Suprapubic skin (tissue), 4 donors: Measurements from ENCODE around the gene PACS2. TPM values are rescaled to one million over a fixed set of nuclear protein-coding genes. Genes with fewer than 3 reads are reported as not detected.

ENCODE experiments used
- DNase-seq, 2 donors: peaks; one replicate each; pipeline ENCODE4 v3.0.0-alpha.2; 2019; ENCODE audit warnings: low spot score in 2 of 2
- H3K27ac ChIP-seq: fragments of 200-600 bp; sonication (generic); one replicate; pipeline ENCODE4 v1.5.1; 2019
- H3K27me3 ChIP-seq: fragments of 200-600 bp; sonication (generic); one replicate; pipeline ENCODE4 v1.5.1; 2019
- H3K36me3 ChIP-seq: fragments of 200-600 bp; sonication (generic); one replicate; pipeline ENCODE4 v1.5.1; 2019
- H3K4me1 ChIP-seq: fragments of 200-600 bp; sonication (generic); one replicate; pipeline ENCODE4 v1.5.1; 2019
- H3K4me3 ChIP-seq: fragments of 200-600 bp; sonication (generic); one replicate; pipeline ENCODE4 v1.5.1; 2019; ENCODE audit warnings: mild to moderate bottlenecking
- H3K9me3 ChIP-seq: fragments of 200-600 bp; sonication (generic); one replicate; pipeline ENCODE4 v1.5.1; 2019
- CTCF ChIP-seq, 2 donors: fragments of 200-600 bp in 1 of 2; fragments of 450-650 bp in 1 of 2; sonication (generic) in 1 of 2; IDR thresholded peaks; one replicate each; pipeline ENCODE4 v1.5.1; 2016 to 2019; ENCODE audit warnings: antibody characterized with exemption in 2 of 2, mild to moderate bottlenecking in 1 of 2, moderate library complexity in 1 of 2
- EP300 ChIP-seq: sonication (generic); formaldehyde crosslinking; IDR thresholded peaks from one replicate; pipeline ENCODE4 v1.6.1; 2017; ENCODE audit warnings: antibody characterized with exemption
- POLR2A ChIP-seq, 2 donors: fragments of 450-650 bp; IDR thresholded peaks; one replicate each; pipeline ENCODE4 v1.6.1; 2017; ENCODE audit warnings: antibody characterized with exemption in 2 of 2, mild to moderate bottlenecking in 2 of 2, moderate library complexity in 2 of 2
- POLR2AphosphoS5 ChIP-seq, 3 donors: sonication (generic); formaldehyde crosslinking; IDR thresholded peaks; one replicate each; pipeline ENCODE4 v1.6.1; 2017; ENCODE audit warnings: antibody characterized with exemption in 3 of 3
- WGBS: methylation state at CpG from one replicate; pipeline ENCODE4 v1.1.5; 2018; 5-methylcytosine and 5-hydroxymethylcytosine counted together
- total RNA-seq, 4 donors: library from RNA; depleted of rRNA; stranded (reverse); fragments of >200 nt; gene quantifications; one replicate each; pipeline ENCODE4 v1.1.0, GENCODE V29; 2016

Gene PACS2
- total RNA-seq, 4 donors from 2014 or later = 41.9 to 100 (median 66.6) TPM

GRCh38 chr14:105425823-105426247, 111.3 kb downstream of the PACS2 start:
- TF ChIP-seq CTCF (IDR thresholded peaks at IDR 0.05) (no peak), POLR2A (IDR thresholded peaks at IDR 0.05) (no peak), EP300 (no peak), POLR2AphosphoS5 (IDR thresholded peaks at IDR 0.05) (no peak)

DNA sequence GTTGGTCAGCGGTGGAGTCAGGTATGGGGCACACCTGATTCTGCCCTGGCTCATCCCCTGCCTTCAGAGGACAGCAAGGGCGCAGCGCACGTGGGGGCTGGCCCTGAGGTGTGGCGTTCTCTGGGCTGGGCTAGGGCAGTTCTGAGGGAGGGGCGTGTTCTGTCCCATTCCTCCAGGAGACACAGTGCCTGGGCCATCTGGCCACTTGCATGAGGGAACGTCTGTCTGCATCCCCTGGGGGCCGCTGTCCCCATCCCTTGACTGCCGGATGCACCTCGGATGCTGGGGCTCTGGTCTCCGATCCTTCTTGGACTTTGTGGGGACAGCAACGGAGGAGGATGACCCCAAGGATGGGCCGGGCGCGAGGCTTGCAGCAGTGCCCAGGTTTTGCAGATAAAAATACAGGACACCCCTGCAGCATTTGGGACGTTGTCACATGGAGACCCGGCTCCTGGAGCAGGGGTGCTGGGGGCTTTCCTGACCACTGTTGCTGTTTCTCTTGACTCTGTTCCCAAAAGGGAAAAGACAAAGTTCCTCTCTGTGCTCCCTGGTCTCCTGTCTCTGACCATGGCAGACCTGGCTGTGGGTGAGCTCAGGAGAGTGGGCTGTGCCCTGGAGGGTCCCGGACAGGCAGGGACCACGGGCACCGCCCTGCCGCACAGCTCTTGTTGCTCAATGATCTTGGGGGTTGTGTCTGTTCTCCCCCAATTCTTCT, 112.0 kb downstream of the PACS2 start:
- H3K4me1 ChIP-seq = peaks cover 14% of the 10 kb centered on the region
- TF ChIP-seq EP300 (no peak), POLR2A (IDR thresholded peaks at IDR 0.05) (no peak), POLR2AphosphoS5 (IDR thresholded peaks at IDR 0.05) (no peak), CTCF (IDR thresholded peaks at IDR 0.05) (no peak)
- 91% methylated on average over 17 of the region's 21 CpGs for WGBS
- no peak for DNase-seq
- no peak overlapping the region for H3K27ac ChIP-seq
- no peak overlapping the region for H3K4me3 ChIP-seq
- no peaks in the 10 kb centered on the region for H3K9me3 ChIP-seq
- peaks cover 15% of the 10 kb centered on the region for H3K36me3 ChIP-seq
- H3K27me3 ChIP-seq = no peaks in the 10 kb centered on the region

More at GRCh38 chr14:105425823-105426247, 111.3 kb downstream of the PACS2 start:
- WGBS = 94% methylated on average over 7 of the region's 23 CpGs
- H3K27me3 ChIP-seq = no peaks in the 10 kb centered on the region
- H3K9me3 ChIP-seq = no peaks in the 10 kb centered on the region
- H3K36me3 ChIP-seq = peaks cover 15% of the 10 kb centered on the region
- H3K27ac ChIP-seq = no peak overlapping the region
- H3K4me3 ChIP-seq = no peak overlapping the region
- DNase-seq = no peak
- H3K4me1 ChIP-seq = peaks cover 21% of the 10 kb centered on the region

DNA sequence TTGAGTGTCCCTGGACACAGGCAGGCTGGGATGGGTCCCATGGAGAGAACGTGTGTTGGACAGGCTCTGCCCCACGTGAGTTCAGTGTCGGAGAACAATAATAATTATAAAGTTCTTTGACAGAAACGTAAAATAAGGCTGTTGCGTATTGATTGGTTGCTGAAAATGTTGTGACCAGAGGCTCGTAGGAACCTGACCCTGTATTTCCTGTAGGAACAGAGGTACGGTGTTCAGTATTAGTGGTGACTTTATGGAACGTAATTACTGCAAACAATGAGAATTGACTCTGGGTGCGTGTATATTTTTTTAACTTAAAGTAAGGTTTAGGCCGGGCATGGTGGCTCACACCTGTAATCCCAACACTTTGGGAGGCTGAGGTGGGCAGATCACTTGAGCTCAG, 112.9 kb downstream of the PACS2 start:
- TF ChIP-seq POLR2AphosphoS5 (IDR thresholded peaks at IDR 0.05) (no peak), POLR2A (IDR thresholded peaks at IDR 0.05) (no peak), EP300 (no peak)
- H3K4me3 ChIP-seq = no peak overlapping the region
- H3K9me3 ChIP-seq = no peaks in the 10 kb centered on the region
- no peak for DNase-seq
- H3K27ac ChIP-seq = no peak overlapping the region
- peaks cover 15% of the 10 kb centered on the region for H3K36me3 ChIP-seq
- 98% methylated on average over 10 of the region's 10 CpGs for WGBS
- peaks cover 5% of the 10 kb centered on the region for H3K4me1 ChIP-seq
- H3K27me3 ChIP-seq = no peaks in the 10 kb centered on the region

DNA sequence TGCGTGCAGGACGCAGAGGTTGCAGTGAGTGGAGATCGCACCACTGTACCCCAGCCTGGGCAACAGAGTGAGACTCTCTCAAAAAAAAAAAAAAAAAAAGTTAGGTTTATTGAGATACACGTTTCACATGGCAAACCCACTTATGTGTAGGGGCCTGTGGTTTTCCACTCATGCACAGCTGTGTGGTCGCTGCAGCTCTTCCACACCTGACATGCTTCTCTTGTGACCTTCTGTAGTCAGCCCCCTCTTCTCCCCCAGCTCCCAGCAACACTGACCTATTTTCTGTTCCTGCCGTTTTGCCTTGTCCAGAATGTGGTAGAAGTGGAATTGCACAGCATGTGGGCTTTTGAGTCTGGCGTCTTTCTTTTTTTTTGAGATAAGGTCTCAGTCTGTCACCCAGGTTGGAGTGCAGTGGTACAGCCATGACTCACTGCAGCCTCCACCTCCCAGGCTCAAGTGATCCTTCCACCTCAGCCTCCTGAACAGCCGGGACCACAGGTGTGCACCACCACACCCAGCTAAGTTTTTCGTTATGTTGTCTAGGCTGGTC, 113.5 kb downstream of the PACS2 start:
- 88% methylated on average over 9 of the region's 9 CpGs for WGBS
- H3K4me1 ChIP-seq = no peaks in the 10 kb centered on the region
- H3K4me3 ChIP-seq = no peak overlapping the region
- H3K27ac ChIP-seq = no peak overlapping the region
- H3K36me3 ChIP-seq = peaks cover 15% of the 10 kb centered on the region
- TF ChIP-seq POLR2AphosphoS5 (IDR thresholded peaks at IDR 0.05) (no peak), POLR2A (IDR thresholded peaks at IDR 0.05) (no peak), CTCF (IDR thresholded peaks at IDR 0.05) (no peak), EP300 (no peak)
- no peak for DNase-seq
- no peaks in the 10 kb centered on the region for H3K27me3 ChIP-seq
- no peaks in the 10 kb centered on the region for H3K9me3 ChIP-seq

- WGBS = 90% methylated on average over 6 of the region's 6 CpGs
- no peak overlapping the region for H3K27ac ChIP-seq
Observed at GRCh38 chr14:105430042-105430441, 115.5 kb downstream of the PACS2 start.

More at GRCh38 chr14:105430042-105430441, 115.5 kb downstream of the PACS2 start:
- no peaks in the 10 kb centered on the region for H3K27me3 ChIP-seq
- no peak for DNase-seq
- H3K4me3 ChIP-seq = no peak overlapping the region
- no peaks in the 10 kb centered on the region for H3K9me3 ChIP-seq
- H3K4me1 ChIP-seq = no peaks in the 10 kb centered on the region
- peaks cover 15% of the 10 kb centered on the region for H3K36me3 ChIP-seq
- no peak for TF ChIP-seq CTCF (IDR thresholded peaks at IDR 0.05)
- TF ChIP-seq POLR2A (IDR thresholded peaks at IDR 0.05) = no peak
- no peak for TF ChIP-seq POLR2AphosphoS5 (IDR thresholded peaks at IDR 0.05)
- TF ChIP-seq EP300 = no peak
